Measurements from ENCODE around the gene ARNT2.

The ARNT2 gene

DNA sequence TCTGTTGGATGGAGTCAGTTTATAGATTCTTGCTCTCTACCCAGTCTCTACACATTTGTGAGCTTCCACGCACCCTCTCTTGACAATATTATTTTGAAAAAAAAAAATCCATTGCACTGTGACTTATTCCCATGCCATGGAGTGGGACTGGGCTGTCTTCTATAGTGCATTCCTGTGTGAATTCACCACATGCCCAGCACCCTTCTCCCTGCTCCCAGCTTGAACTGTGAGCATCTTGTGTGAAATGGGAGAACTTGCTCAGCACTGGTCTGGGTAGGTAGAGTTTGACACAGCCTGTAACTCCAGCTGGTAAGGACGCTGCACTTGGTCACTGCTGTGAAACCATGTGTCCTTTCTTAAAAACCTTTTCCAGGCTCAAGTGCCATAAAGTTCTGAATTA is 91.9 kb downstream of the ARNT2 start:
- no peak for ATAC-seq
- TF ChIP-seq, protein P1, sequence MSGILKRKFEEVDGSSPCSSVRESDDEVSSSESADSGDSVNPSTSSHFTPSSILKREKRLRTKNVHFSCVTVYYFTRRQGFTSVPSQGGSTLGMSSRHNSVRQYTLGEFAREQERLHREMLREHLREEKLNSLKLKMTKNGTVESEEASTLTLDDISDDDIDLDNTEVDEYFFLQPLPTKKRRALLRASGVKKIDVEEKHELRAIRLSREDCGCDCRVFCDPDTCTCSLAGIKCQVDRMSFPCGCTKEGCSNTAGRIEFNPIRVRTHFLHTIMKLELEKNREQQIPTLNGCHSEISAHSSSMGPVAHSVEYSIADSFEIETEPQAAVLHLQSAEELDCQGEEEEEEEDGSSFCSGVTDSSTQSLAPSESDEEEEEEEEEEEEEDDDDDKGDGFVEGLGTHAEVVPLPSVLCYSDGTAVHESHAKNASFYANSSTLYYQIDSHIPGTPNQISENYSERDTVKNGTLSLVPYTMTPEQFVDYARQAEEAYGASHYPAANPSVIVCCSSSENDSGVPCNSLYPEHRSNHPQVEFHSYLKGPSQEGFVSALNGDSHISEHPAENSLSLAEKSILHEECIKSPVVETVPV (CRISPR knock-in tag; IDR thresholded peaks at IDR 0.05), result no peak
- no peak for TF ChIP-seq ZFP3 (CRISPR knock-in tag; IDR thresholded peaks at IDR 0.05)
- TF ChIP-seq TCF4 (CRISPR knock-in tag; IDR thresholded peaks at IDR 0.05; ENCODE audit: borderline replicate concordance), result no peak
- TF ChIP-seq CREB5 (CRISPR knock-in tag; IDR thresholded peaks at IDR 0.05; ENCODE audit: low read depth), result no peak
- no peak for TF ChIP-seq ZC3H10 (CRISPR knock-in tag; IDR thresholded peaks at IDR 0.05)
- no peak for TF ChIP-seq GLIS3 (CRISPR knock-in tag; IDR thresholded peaks at IDR 0.05)
- TF ChIP-seq POU6F1 (CRISPR knock-in tag; IDR thresholded peaks at IDR 0.05; ENCODE audit: borderline replicate concordance, low read depth), result no peak
- TF ChIP-seq ZNF565 (CRISPR knock-in tag; conservative IDR thresholded peaks at IDR 0.05; ENCODE audit: low read depth), result no peak
- no peak for TF ChIP-seq CSDC2 (CRISPR knock-in tag; IDR thresholded peaks at IDR 0.05)
- TF ChIP-seq PATZ1 (CRISPR knock-in tag; IDR thresholded peaks at IDR 0.05; ENCODE audit: borderline replicate concordance), result no peak

DNA sequence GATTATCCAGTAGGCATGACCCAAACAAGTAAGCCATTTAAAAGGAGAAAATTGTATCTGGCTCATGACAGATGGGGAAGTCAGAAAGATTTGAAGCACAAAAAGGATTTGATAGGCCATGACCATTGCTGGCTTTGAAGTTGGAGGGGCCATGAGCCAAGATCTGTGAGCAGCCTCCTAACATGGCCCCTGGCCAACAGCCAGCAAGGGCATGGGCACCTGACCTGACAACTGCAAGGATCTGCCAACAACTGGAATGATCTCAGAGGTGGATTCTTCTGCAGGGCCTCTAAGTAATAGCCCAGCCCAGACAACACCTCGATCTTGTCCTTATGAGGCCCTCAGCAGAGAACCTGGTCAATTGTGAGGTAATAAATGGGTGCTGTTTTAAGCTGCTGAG is 93.0 kb downstream of the ARNT2 start:
- no peak for ATAC-seq
- TF ChIP-seq, protein P2, sequence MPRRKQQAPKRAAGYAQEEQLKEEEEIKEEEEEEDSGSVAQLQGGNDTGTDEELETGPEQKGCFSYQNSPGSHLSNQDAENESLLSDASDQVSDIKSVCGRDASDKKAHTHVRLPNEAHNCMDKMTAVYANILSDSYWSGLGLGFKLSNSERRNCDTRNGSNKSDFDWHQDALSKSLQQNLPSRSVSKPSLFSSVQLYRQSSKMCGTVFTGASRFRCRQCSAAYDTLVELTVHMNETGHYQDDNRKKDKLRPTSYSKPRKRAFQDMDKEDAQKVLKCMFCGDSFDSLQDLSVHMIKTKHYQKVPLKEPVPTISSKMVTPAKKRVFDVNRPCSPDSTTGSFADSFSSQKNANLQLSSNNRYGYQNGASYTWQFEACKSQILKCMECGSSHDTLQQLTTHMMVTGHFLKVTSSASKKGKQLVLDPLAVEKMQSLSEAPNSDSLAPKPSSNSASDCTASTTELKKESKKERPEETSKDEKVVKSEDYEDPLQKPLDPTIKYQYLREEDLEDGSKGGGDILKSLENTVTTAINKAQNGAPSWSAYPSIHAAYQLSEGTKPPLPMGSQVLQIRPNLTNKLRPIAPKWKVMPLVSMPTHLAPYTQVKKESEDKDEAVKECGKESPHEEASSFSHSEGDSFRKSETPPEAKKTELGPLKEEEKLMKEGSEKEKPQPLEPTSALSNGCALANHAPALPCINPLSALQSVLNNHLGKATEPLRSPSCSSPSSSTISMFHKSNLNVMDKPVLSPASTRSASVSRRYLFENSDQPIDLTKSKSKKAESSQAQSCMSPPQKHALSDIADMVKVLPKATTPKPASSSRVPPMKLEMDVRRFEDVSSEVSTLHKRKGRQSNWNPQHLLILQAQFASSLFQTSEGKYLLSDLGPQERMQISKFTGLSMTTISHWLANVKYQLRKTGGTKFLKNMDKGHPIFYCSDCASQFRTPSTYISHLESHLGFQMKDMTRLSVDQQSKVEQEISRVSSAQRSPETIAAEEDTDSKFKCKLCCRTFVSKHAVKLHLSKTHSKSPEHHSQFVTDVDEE (CRISPR knock-in tag; IDR thresholded peaks at IDR 0.05), result no peak
- TF ChIP-seq ESRRG (CRISPR knock-in tag; IDR thresholded peaks at IDR 0.05) (no peak), SNAI2 (CRISPR knock-in tag; IDR thresholded peaks at IDR 0.05) (no peak), OSR1 (CRISPR knock-in tag; IDR thresholded peaks at IDR 0.05) (no peak), GLIS3 (CRISPR knock-in tag; IDR thresholded peaks at IDR 0.05) (no peak)
- TF ChIP-seq, protein P1 (CRISPR knock-in tag; IDR thresholded peaks at IDR 0.05), result no peak

DNA sequence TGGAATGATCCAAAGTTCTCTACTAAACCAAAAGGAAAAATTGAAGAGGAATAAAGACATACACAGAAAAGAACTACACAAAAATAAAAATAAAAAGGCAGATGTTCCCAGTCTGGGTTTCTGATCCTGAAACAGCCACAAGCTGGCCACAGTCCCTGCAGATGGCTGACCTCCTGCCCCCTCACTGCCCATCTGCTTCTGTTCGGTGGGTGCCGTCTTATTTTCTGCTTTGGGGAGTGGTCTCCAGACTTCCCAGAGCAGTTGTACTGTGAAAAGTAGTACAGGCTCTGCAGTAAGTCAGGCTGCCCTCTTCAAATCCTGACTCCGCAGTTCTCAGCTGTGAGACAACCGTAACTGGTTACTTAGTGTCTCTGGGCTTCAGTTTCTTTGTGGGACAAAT is 94.5 kb downstream of the ARNT2 start:
- no peak for ATAC-seq
- no peak for TF ChIP-seq ISL1 (CRISPR knock-in tag; IDR thresholded peaks at IDR 0.05)
- TF ChIP-seq SNAI2 (CRISPR knock-in tag; IDR thresholded peaks at IDR 0.05), result no peak
- TF ChIP-seq ZC3H10 (CRISPR knock-in tag; IDR thresholded peaks at IDR 0.05), result no peak
- no peak for TF ChIP-seq GLIS3 (CRISPR knock-in tag; IDR thresholded peaks at IDR 0.05)
- no peak for TF ChIP-seq ARNTL (CRISPR knock-in tag; IDR thresholded peaks at IDR 0.05; ENCODE audit: borderline replicate concordance, low read depth)
- no peak for TF ChIP-seq ESRRG (CRISPR knock-in tag; IDR thresholded peaks at IDR 0.05)
- TF ChIP-seq, protein P2 (CRISPR knock-in tag; IDR thresholded peaks at IDR 0.05), result no peak
- no peak for TF ChIP-seq BACH2 (CRISPR knock-in tag; IDR thresholded peaks at IDR 0.05; ENCODE audit: borderline replicate concordance)
- no peak for TF ChIP-seq PATZ1 (CRISPR knock-in tag; IDR thresholded peaks at IDR 0.05; ENCODE audit: borderline replicate concordance)
- no peak for TF ChIP-seq POU6F1 (CRISPR knock-in tag; IDR thresholded peaks at IDR 0.05; ENCODE audit: borderline replicate concordance, low read depth)
- TF ChIP-seq TCF4 (CRISPR knock-in tag; IDR thresholded peaks at IDR 0.05; ENCODE audit: borderline replicate concordance), result no peak
